ENCODE measurements around the gene PNMA6A.
"Not testable (repeated sequence)": the region's sequence is repeated elsewhere in the genome, so short reads cannot be mapped to it uniquely, and the experiment has no call there.

PNMA6A gene

DNA sequence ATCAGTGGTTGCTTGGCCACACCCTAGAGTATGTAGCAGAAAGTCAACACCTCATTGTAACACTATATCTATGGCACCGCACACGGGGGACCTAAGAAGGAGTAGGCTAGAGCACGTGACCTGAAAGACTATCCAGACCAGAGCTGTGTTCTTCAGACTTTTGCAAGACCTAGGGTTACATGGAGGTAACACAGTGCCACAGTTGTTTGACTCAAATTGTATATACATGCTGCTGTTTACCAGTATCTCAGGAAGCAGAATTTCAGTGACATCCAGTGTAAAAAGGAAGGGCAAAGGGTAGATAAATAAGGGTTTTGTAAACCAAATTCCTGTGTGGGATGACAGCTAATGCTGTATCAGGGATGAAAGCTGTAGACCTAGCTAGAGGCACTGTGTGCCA is 30.2 kb downstream of the PNMA6A start:
- Histone ChIP-seq H3K27ac (ENCODE audit: low read length, poor library complexity, severe bottlenecking) (no peak overlapping the region), H3K23ac (ENCODE audit: low read length in 2 of 2) (no peak overlapping the region), H2BK15ac (ENCODE audit: low read depth, poor library complexity, severe bottlenecking) (no peak overlapping the region), H3K14ac (ENCODE audit: low read length in 2 of 2) (no peak overlapping the region), H3K9ac (ENCODE audit: low read length) (no peak overlapping the region), H3K4ac (ENCODE audit: low read depth in 1 of 2, low read length in 2 of 2) (no peak overlapping the region), H3K9me3 (ENCODE audit: control insufficient read depth, low read length) (peaks cover 54% of the 10 kb centered on the region), H2BK12ac (ENCODE audit: low read length in 2 of 2) (no peak overlapping the region), H3K4me1 (ENCODE audit: control insufficient read depth, insufficient read depth, low read depth, low read length) (no peaks in the 10 kb centered on the region), H3K18ac (ENCODE audit: low read depth in 1 of 2, low read length in 2 of 2) (no peak overlapping the region), H3K36me3 (ENCODE audit: control insufficient read depth in 1 of 2, insufficient read depth in 2 of 2, low read depth in 1 of 2, low read length in 2 of 2) (no peaks in the 10 kb centered on the region), H4K8ac (ENCODE audit: low read length) (no peak overlapping the region), H3K4me2 (ENCODE audit: low read length, poor library complexity, severe bottlenecking) (no peak overlapping the region), H4K91ac (ENCODE audit: low read length) (no peak overlapping the region), H3K79me1 (replicated peaks; ENCODE audit: low read length, poor library complexity, severe bottlenecking) (no peaks in the 10 kb centered on the region), H2AK5ac (ENCODE audit: low read length, severe bottlenecking) (no peak overlapping the region), H3K4me3 (ENCODE audit: insufficient read depth in 1 of 2, low read depth in 1 of 2, low read length in 2 of 2) (no peak overlapping the region), H2AFZ (ENCODE audit: low read depth, low read length) (no peak overlapping the region), H3K27me3 (ENCODE audit: control insufficient read depth in 1 of 2, insufficient read depth in 1 of 2, low read length in 2 of 2) (peaks cover 0 to 14% of the 10 kb centered on the region in 2 experiments), H2BK120ac (ENCODE audit: low read depth, low read length) (no peak overlapping the region), H2BK5ac (ENCODE audit: low read depth, low read length, poor library complexity, severe bottlenecking) (no peak overlapping the region)
- WGBS, result 78% methylated on average over 3 of the region's 3 CpGs
- DNase-seq, result no peak

DNA sequence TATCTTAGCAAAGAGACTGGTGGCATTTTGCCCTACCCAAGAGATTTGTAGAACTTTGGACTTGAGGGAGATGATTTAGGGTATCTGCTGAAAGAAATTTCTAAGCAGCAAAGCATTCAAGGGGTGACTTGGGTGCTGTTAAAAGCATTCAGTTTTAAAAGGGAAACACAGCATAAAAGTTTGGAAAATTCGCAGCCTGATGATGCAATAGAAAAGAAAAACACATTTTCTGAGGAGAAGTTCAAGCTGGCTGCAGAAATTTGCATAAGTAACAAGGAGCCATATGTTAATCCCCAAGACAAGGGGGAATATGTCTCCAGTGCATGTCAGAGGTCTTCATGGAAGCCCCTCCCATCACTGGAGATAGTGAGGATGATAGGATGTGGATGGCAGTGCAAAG is 32.7 kb downstream of the PNMA6A start:
- 53% methylated on average over 1 of the region's 1 CpG for WGBS
- not testable (repeated sequence) for H3K27ac ChIP-seq (ENCODE audit: low read length, poor library complexity, severe bottlenecking); H3K9ac ChIP-seq (ENCODE audit: low read length); H3K4ac ChIP-seq (ENCODE audit: low read depth in 1 of 2, low read length in 2 of 2); H3K36me3 ChIP-seq (ENCODE audit: control insufficient read depth in 1 of 2, insufficient read depth in 2 of 2, low read depth in 1 of 2, low read length in 2 of 2); H2AK5ac ChIP-seq (ENCODE audit: low read length, severe bottlenecking); H3K27me3 ChIP-seq (ENCODE audit: control insufficient read depth in 1 of 2, insufficient read depth in 1 of 2, low read length in 2 of 2); H3K79me1 ChIP-seq (replicated peaks; ENCODE audit: low read length, poor library complexity, severe bottlenecking); H3K14ac ChIP-seq (ENCODE audit: low read length in 2 of 2); DNase-seq; H4K91ac ChIP-seq (ENCODE audit: low read length); H2BK12ac ChIP-seq (ENCODE audit: low read length in 2 of 2); H2BK5ac ChIP-seq (ENCODE audit: low read depth, low read length, poor library complexity, severe bottlenecking); H4K8ac ChIP-seq (ENCODE audit: low read length); H3K23ac ChIP-seq (ENCODE audit: low read length in 2 of 2); H2BK15ac ChIP-seq (ENCODE audit: low read depth, poor library complexity, severe bottlenecking); H2AFZ ChIP-seq (ENCODE audit: low read depth, low read length); H3K18ac ChIP-seq (ENCODE audit: low read depth in 1 of 2, low read length in 2 of 2); H3K4me1 ChIP-seq (ENCODE audit: control insufficient read depth, insufficient read depth, low read depth, low read length); H3K4me2 ChIP-seq (ENCODE audit: low read length, poor library complexity, severe bottlenecking); H3K4me3 ChIP-seq (ENCODE audit: insufficient read depth in 1 of 2, low read depth in 1 of 2, low read length in 2 of 2); H2BK120ac ChIP-seq (ENCODE audit: low read depth, low read length)
- peaks cover 49% of the 10 kb centered on the region for H3K9me3 ChIP-seq (ENCODE audit: control insufficient read depth, low read length)

DNA sequence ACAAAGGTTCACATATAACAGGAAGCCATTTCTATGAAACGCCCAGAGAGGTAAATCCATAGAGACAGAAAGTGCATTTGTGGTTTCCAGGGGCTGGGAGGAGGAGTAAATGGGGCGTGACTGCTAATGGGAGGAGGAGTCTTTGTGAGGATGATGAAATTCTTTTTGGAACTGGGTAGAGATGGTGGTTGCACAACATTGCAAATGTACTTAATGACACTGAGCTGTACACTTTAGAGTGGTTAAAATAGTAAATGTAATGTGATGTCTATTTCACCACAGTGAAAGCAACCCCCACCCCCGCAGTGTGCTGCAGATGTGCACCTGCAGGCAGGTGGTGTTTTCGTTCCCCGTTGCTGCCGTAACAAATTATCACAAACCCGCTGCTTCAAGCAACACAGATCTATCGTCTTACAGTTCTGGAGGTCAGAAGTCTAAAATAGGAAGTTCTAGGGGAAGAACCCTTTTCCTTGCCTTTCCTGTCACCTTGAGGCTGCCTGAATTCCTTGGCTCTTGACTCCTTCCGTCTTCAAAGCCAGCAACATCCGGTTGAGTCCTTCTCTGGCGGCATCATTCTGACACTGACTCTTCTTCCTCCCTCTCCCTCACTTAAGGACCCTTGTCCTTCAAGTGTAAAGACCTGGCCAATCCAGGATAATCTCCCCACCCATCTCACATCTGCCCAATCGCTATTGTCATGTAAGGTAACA is 34.0 kb downstream of the PNMA6A start:
- H3K9ac ChIP-seq (ENCODE audit: low read length); H3K18ac ChIP-seq (ENCODE audit: low read depth in 1 of 2, low read length in 2 of 2); H2AFZ ChIP-seq (ENCODE audit: low read depth, low read length); H3K27me3 ChIP-seq (ENCODE audit: control insufficient read depth in 1 of 2, insufficient read depth in 1 of 2, low read length in 2 of 2); H2BK12ac ChIP-seq (ENCODE audit: low read length in 2 of 2); H3K79me1 ChIP-seq (replicated peaks; ENCODE audit: low read length, poor library complexity, severe bottlenecking); H2AK5ac ChIP-seq (ENCODE audit: low read length, severe bottlenecking); H4K91ac ChIP-seq (ENCODE audit: low read length); H3K4me3 ChIP-seq (ENCODE audit: insufficient read depth in 1 of 2, low read depth in 1 of 2, low read length in 2 of 2); H3K14ac ChIP-seq (ENCODE audit: low read length in 2 of 2); DNase-seq; H3K4ac ChIP-seq (ENCODE audit: low read depth in 1 of 2, low read length in 2 of 2); H3K36me3 ChIP-seq (ENCODE audit: control insufficient read depth in 1 of 2, insufficient read depth in 2 of 2, low read depth in 1 of 2, low read length in 2 of 2); H2BK15ac ChIP-seq (ENCODE audit: low read depth, poor library complexity, severe bottlenecking); H4K8ac ChIP-seq (ENCODE audit: low read length); H3K4me1 ChIP-seq (ENCODE audit: control insufficient read depth, insufficient read depth, low read depth, low read length); H3K23ac ChIP-seq (ENCODE audit: low read length in 2 of 2); H3K4me2 ChIP-seq (ENCODE audit: low read length, poor library complexity, severe bottlenecking); H3K27ac ChIP-seq (ENCODE audit: low read length, poor library complexity, severe bottlenecking); H2BK5ac ChIP-seq (ENCODE audit: low read depth, low read length, poor library complexity, severe bottlenecking); H2BK120ac ChIP-seq (ENCODE audit: low read depth, low read length): not testable (repeated sequence)
- WGBS, result no CpG with 5 or more reads among the region's 12 CpGs
- H3K9me3 ChIP-seq (ENCODE audit: control insufficient read depth, low read length), result peaks cover 37% of the 10 kb centered on the region

DNA sequence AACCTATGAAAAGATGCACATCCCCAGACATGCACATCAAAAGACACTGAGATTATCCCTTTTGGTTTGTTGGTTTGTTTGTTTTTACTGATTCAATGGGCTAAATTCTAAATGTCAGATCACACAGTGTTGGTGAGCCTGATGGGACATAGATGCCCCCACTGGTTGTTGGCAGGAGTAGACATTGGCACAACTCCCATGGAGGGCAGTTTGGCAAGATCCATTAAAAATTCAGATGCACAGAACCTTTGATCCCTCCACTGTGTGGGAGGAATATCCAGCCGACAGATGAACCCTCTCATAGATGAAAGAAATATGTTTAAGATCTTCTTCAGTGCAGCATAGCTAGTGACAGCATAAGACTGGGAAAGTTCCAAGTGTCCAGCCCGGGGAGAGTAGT is 38.5 kb downstream of the PNMA6A start:
- no CpG with 5 or more reads among the region's 2 CpGs for WGBS

More for the DNA sequence above, 38.5 kb downstream of the PNMA6A start:
- H2BK15ac ChIP-seq (ENCODE audit: low read depth, poor library complexity, severe bottlenecking); H3K4me2 ChIP-seq (ENCODE audit: low read length, poor library complexity, severe bottlenecking); H3K27me3 ChIP-seq (ENCODE audit: control insufficient read depth in 1 of 2, insufficient read depth in 1 of 2, low read length in 2 of 2); H3K4me3 ChIP-seq (ENCODE audit: insufficient read depth in 1 of 2, low read depth in 1 of 2, low read length in 2 of 2); DNase-seq; H2AFZ ChIP-seq (ENCODE audit: low read depth, low read length); H4K91ac ChIP-seq (ENCODE audit: low read length); H3K36me3 ChIP-seq (ENCODE audit: control insufficient read depth in 1 of 2, insufficient read depth in 2 of 2, low read depth in 1 of 2, low read length in 2 of 2); H2BK120ac ChIP-seq (ENCODE audit: low read depth, low read length); H3K27ac ChIP-seq (ENCODE audit: low read length, poor library complexity, severe bottlenecking); H3K9ac ChIP-seq (ENCODE audit: low read length); H3K23ac ChIP-seq (ENCODE audit: low read length in 2 of 2); H3K4ac ChIP-seq (ENCODE audit: low read depth in 1 of 2, low read length in 2 of 2); H2AK5ac ChIP-seq (ENCODE audit: low read length, severe bottlenecking); H3K18ac ChIP-seq (ENCODE audit: low read depth in 1 of 2, low read length in 2 of 2); H2BK5ac ChIP-seq (ENCODE audit: low read depth, low read length, poor library complexity, severe bottlenecking); H3K4me1 ChIP-seq (ENCODE audit: control insufficient read depth, insufficient read depth, low read depth, low read length); H3K14ac ChIP-seq (ENCODE audit: low read length in 2 of 2); H4K8ac ChIP-seq (ENCODE audit: low read length); H3K9me3 ChIP-seq (ENCODE audit: control insufficient read depth, low read length); H3K79me1 ChIP-seq (replicated peaks; ENCODE audit: low read length, poor library complexity, severe bottlenecking); H2BK12ac ChIP-seq (ENCODE audit: low read length in 2 of 2): not testable (repeated sequence)
